HG03196 (cell line): Measurements from ENCODE around the gene TIFAB.

Source experiments
- ATAC-seq: cut with Tn5 transposase; IDR thresholded peaks from one replicate; pipeline ENCODE4 v1.9.1; 2021; ENCODE audit not compliant: unreplicated experiment

The TIFAB gene

GRCh38 chr5:135444360-135444759 lies 7.8 kb downstream of the TIFAB start:
- no peak for ATAC-seq

- no peak for ATAC-seq
Observed at GRCh38 chr5:135443161-135443960, 8.8 kb downstream of the TIFAB start.

GRCh38 chr5:135442431-135443160 lies 9.6 kb downstream of the TIFAB start:
- ATAC-seq, result no peak

GRCh38 chr5:135441919-135442318 lies 10.2 kb downstream of the TIFAB start:
- no peak for ATAC-seq

DNA sequence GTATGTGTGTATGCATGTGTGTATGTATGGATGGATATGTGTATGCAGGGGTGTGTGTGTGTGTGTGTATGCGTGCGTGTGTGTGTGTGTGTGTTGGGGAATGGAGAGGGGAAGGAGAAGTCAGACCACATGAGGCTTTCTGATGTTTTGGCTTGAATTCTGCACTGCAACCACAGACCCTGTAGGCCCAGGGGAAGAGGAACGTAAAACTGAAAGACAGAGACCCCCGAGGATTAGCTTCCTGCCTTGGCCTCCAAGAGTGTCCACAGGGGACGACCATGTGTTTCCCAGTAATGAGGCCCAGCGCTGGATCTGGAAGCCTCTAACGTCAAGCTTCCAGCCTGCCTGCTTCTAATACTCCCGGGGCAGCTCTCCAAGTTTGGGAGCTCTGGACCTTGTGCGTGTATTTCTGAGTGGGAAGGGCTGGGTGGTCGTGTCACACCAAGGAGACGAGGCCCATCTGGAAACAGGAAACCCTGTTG lies 10.8 kb downstream of the TIFAB start:
- ATAC-seq, result no peak

DNA sequence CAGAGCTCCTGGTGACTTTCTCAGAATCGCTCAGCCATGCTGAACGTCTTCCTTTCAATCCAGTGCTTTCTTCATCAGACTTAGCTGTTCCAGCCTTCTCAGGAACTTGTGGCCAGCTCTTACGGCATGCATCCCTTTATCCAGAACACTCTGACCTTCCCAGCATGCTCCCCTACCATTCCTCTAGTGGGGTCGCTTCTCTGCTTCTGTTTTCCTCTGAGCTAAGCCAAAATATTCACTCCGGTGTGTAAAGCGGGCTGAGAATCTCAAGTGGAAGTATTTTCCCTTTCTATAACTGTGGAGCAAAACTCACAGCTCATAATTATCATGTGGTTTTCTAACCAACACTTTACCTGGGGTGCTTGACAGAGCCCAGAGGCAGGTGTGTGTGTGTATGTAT lies 11.2 kb downstream of the TIFAB start:
- no peak for ATAC-seq

DNA sequence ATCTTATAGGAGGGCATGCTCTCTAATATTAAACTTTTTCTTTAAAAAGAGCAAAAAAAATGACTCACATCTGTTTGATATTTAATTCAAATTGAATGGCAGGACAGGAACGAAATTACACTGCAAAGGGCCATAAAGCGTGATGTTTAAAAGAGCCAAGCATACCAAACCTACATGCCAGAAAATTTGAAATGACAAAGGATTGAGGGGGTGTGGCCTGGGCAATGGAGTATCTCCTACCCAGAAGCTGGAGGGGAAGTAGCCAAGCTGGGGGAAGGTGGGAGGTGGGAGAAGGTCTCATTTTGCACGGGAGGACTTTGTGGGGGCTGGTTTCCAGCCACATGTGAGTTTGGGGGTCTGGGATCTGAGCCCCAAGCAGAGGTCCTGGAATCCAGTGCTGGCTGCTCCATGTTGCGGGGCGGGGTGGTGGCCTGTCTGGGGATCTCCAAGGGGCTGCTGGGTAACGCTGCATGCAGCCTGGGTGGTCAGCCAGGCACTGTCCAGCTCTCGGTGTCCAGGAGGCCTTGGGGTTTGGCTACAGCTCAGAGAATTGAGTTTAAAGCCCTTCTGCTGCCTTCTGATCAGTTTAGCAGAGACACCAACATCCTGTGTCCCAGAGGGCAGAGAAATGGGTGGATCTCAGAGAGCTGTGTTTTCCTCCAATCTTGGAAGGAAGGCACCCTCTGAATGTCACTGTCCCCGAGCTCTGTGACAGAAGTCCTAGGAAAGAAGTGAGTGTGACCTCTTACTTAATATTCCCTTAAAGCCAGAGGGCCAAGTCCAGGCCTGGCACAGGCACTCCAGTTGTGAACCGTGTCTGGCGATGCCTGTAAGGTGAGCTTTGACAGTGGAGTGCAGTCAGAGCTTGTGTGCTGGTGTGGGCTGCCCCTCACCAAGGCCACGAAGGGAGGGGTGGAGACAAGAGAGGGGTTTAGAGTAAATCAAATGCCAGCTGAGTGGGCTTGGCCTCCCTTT lies 12.6 kb downstream of the TIFAB start:
- no peak for ATAC-seq

GRCh38 chr5:135438636-135439221 lies 13.4 kb downstream of the TIFAB start:
- no peak for ATAC-seq

- ATAC-seq, result no peak
Observed at GRCh38 chr5:135437796-135438560, 14.2 kb downstream of the TIFAB start.

GRCh38 chr5:135437422-135437795 lies 14.7 kb downstream of the TIFAB start:
- no peak for ATAC-seq

GRCh38 chr5:135436951-135437418 lies 15.2 kb downstream of the TIFAB start:
- ATAC-seq, result no peak

DNA sequence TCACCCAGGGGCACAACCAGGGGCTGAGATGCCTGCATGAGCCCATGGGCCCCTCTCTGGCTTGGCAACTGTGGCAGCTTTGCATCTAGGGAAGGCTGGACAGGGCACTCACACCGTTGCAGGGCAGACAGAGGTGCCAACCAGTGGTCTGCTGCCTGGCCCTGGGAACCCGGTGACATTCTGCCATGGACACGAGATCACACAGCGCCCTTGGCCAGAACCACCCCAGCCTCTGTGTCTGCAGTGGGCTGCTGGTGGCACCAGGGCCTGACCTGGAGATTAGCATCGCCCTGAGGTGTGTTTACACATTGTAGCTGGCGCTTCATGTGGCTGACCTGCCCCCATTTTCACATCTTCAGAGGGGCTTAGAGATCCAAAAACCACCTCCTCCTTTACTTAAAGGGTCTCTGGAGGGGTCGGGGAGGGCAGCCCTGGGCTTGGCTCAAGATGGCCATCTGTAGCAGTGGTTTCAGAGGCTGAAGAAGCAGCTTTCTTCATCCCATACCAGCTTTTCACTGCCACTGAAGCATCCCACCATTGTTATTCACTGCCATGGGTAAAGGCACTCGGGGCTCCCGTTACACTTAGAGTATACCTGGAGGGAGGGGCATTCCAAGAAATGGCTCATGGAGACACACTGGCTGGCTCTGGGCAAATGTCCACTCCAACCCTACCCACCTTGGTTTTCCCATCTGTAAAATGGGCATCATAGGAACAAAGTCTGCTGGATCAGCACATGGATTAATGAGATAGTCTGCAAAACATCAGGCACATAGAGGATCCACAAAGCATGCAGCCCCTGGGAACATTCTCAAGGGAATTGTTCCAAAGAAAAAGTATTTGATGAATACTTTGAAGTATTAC lies 16.5 kb downstream of the TIFAB start:
- no peak for ATAC-seq

DNA sequence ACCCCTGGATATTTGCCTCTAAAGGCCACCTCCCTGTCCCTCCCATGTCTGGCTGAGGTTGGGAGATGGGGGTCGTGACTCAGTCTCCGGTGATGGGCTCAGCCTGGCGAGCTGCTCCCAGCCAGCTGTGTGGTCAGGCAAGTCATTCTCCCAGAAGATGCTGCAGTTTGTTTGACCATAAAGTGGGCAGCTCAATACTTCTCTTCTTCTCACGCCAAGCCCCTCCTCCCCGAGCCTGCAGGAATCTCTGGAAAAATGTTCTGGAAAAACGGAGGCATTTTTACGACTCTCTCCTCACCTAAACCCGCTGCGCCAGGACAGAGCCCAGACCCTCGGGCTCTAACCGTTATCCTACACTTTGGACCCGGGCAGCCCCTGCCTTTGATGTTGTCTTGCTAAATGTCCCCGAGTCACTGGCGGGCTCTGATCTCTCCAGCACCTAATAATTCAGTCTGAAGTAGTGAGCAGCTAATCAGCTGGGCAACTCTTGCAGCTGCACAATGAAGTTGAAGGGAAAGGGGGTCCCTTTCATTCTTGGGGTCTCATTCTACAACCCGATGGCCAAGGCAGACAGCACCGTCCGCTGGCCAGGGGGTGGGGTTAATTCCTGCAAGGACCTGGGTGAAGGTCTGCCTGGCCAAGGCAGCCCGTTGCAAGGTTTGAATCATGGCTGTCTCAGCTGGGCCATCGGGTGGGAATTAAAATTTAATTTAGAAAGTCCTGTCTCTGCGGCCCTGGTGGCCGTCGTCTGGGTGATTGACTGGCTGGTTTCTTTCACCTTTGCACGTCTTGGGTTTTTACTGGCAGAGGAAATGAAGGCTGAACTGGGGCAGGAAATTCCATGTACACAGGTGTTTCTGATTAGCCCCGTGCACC lies 17.3 kb downstream of the TIFAB start:
- no peak for ATAC-seq

- ATAC-seq, result no peak
Observed at GRCh38 chr5:135433681-135434426, 18.3 kb downstream of the TIFAB start.

DNA sequence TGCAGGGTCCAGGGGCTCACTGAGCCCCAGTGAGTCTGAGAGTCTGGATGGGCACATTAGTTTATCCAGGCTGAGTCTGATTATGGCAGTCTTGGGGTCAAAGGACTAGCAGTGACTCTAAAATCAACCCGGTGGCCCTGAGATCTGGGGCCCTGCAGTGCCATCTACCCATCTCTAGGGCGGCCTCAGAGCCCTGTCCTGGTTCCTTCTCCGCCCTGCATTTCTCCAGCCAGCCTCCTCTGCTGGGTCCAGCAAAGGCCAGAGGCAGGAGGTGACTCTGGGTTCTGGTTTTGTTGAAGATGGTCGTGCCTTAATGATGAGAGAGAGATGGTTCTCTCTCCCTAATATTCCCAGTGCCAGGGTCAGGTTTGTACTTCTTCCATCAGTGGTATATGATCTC lies 20.0 kb downstream of the TIFAB start:
- ATAC-seq, result no peak

DNA sequence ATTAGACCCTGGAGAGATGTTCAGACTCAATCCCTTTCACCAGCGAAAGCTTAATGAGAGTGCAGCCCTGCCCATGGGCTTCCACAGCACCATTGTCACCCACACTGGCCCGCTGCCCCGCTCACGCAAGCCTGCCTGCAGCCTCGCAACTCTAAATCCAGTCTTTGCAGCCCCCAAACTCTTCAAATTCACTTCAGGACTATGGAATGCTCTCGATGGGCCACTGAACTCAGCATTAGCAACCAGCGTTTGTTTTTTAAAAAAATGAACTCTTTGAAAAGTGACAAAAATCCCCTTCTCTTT lies 22.1 kb downstream of the TIFAB start:
- no peak for ATAC-seq

GRCh38 chr5:135429301-135430134 lies 22.6 kb downstream of the TIFAB start:
- no peak for ATAC-seq
